NB4 (cell line): Measurements from ENCODE around the gene RAB5B.

Experiments used
- DNase-seq: peaks from one replicate; pipeline ENCODE4 v3.0.0; 2010; ENCODE audit warnings: low read depth
- H3K4me3 ChIP-seq: one replicate; pipeline ENCODE4 v1.5.1; 2011; ENCODE audit warnings: mild to moderate bottlenecking, low read depth, low read length, moderate library complexity
- CTCF ChIP-seq: IDR thresholded peaks from one replicate; pipeline ENCODE4 v1.5.1; 2012; ENCODE audit warnings: low read depth, low read length
- MAX ChIP-seq: IDR thresholded peaks from 2 replicates; pipeline ENCODE4 v1.6.1; 2011; ENCODE audit warnings: low read depth, low read length
- MYC ChIP-seq: IDR thresholded peaks from 2 replicates; pipeline ENCODE4 v1.6.1; 2011; ENCODE audit warnings: low read depth, low read length
- POLR2A ChIP-seq: IDR thresholded peaks from 2 replicates; pipeline ENCODE4 v1.6.1; 2011; ENCODE audit warnings: mild to moderate bottlenecking; ENCODE audit not compliant: insufficient read length; ENCODE audit errors: extremely low read depth

RAB5B gene

GRCh38 chr12:56034586-56035332 lies 60.9 kb downstream of the RAB5B start:
- TF ChIP-seq MAX (no peak), MYC (no peak), CTCF (no peak), POLR2A (no peak)
- H3K4me3 ChIP-seq = no peak overlapping the region
- DNase-seq = no peak

- TF ChIP-seq CTCF (no peak), MYC (no peak), MAX (no peak), POLR2A (no peak)
- no peak overlapping the region for H3K4me3 ChIP-seq
- DNase-seq = peak; percentile 63
Measured at GRCh38 chr12:56037161-56037560, 63.3 kb downstream of the RAB5B start.

GRCh38 chr12:56038022-56038655 lies 64.3 kb downstream of the RAB5B start:
- H3K4me3 ChIP-seq = no peak overlapping the region
- TF ChIP-seq MYC = no peak
- TF ChIP-seq CTCF = no peak
- TF ChIP-seq POLR2A = no peak
- TF ChIP-seq MAX = no peak
- no peak for DNase-seq

- TF ChIP-seq POLR2A = no peak
- no peak for TF ChIP-seq CTCF
- TF ChIP-seq MAX = no peak
- TF ChIP-seq MYC = no peak
- DNase-seq = no peak
- H3K4me3 ChIP-seq = no peak overlapping the region
Measured at GRCh38 chr12:56040151-56040550, 66.3 kb downstream of the RAB5B start.

GRCh38 chr12:56040963-56041551 lies 67.2 kb downstream of the RAB5B start:
- TF ChIP-seq MAX = no peak
- TF ChIP-seq MYC = no peak
- no peak for TF ChIP-seq POLR2A
- TF ChIP-seq CTCF = no peak
- no peak for DNase-seq
- peak overlapping the region; percentile 56 for H3K4me3 ChIP-seq
